ENCODE results near the gene LAMB4. TPM values are rescaled to one million over a fixed set of nuclear protein-coding genes. Genes with fewer than 3 reads are reported as not detected.

LAMB4 gene
- total RNA-seq, 1 donor from 2014 or later, result not detected

GRCh38 chr7:108072739-108073138 lies 57.4 kb downstream of the LAMB4 start:
- Histone ChIP-seq H3K27me3 (no peaks in the 10 kb centered on the region), H3K4me3 (no peak overlapping the region), H3K4me1 (no peaks in the 10 kb centered on the region), H3K36me3 (no peaks in the 10 kb centered on the region), H3K9me3 (no peaks in the 10 kb centered on the region), H3K27ac (no peak overlapping the region)
- no peak for TF ChIP-seq CTCF (IDR thresholded peaks at IDR 0.05)
- DNase-seq (ENCODE audit: low spot score in 2 of 2), result no peak
- intact Hi-C loops (cut with DNase I), result no loop called here

GRCh38 chr7:108072116-108072515 lies 58.0 kb downstream of the LAMB4 start:
- no peaks in the 10 kb centered on the region for H3K9me3 ChIP-seq
- H3K27ac ChIP-seq, result no peak overlapping the region
- no peaks in the 10 kb centered on the region for H3K36me3 ChIP-seq
- no peaks in the 10 kb centered on the region for H3K4me1 ChIP-seq
- H3K27me3 ChIP-seq, result no peaks in the 10 kb centered on the region
- DNase-seq (ENCODE audit: low spot score in 2 of 2), result no peak
- H3K4me3 ChIP-seq, result no peak overlapping the region
- intact Hi-C loops (cut with DNase I), result no loop called here
- TF ChIP-seq CTCF (IDR thresholded peaks at IDR 0.05), result no peak

GRCh38 chr7:108071551-108071950 lies 58.6 kb downstream of the LAMB4 start:
- DNase-seq (ENCODE audit: low spot score in 2 of 2), result no peak
- no peaks in the 10 kb centered on the region for H3K9me3 ChIP-seq
- no peak for TF ChIP-seq CTCF (IDR thresholded peaks at IDR 0.05)
- no peak overlapping the region for H3K4me3 ChIP-seq
- intact Hi-C loops (cut with DNase I), result no loop called here
- no peaks in the 10 kb centered on the region for H3K27me3 ChIP-seq
- H3K27ac ChIP-seq, result no peak overlapping the region
- H3K36me3 ChIP-seq, result no peaks in the 10 kb centered on the region
- no peaks in the 10 kb centered on the region for H3K4me1 ChIP-seq

- no peak for TF ChIP-seq CTCF (IDR thresholded peaks at IDR 0.05)
- intact Hi-C loops (cut with DNase I), result no loop called here
- no peak overlapping the region for H3K27ac ChIP-seq
- no peaks in the 10 kb centered on the region for H3K4me1 ChIP-seq
- no peaks in the 10 kb centered on the region for H3K36me3 ChIP-seq
- no peak for DNase-seq (ENCODE audit: low spot score in 2 of 2)
- H3K9me3 ChIP-seq, result no peaks in the 10 kb centered on the region
- H3K27me3 ChIP-seq, result no peaks in the 10 kb centered on the region
- H3K4me3 ChIP-seq, result no peak overlapping the region
These were observed 60.5 kb downstream of the LAMB4 start for GRCh38 chr7:108069646-108070045.

- Histone ChIP-seq H3K27me3 (no peaks in the 10 kb centered on the region), H3K4me3 (no peak overlapping the region), H3K4me1 (no peaks in the 10 kb centered on the region), H3K36me3 (no peaks in the 10 kb centered on the region), H3K9me3 (no peaks in the 10 kb centered on the region), H3K27ac (no peak overlapping the region)
- intact Hi-C loops (cut with DNase I), result no loop called here
- no peak for DNase-seq (ENCODE audit: low spot score in 2 of 2)
- TF ChIP-seq CTCF (IDR thresholded peaks at IDR 0.05), result no peak
These were observed 62.3 kb downstream of the LAMB4 start for GRCh38 chr7:108067844-108068243.

GRCh38 chr7:108066486-108066885 lies 63.7 kb downstream of the LAMB4 start:
- Histone ChIP-seq H3K27me3 (no peaks in the 10 kb centered on the region), H3K4me1 (no peaks in the 10 kb centered on the region), H3K27ac (no peak overlapping the region), H3K4me3 (no peak overlapping the region), H3K36me3 (no peaks in the 10 kb centered on the region), H3K9me3 (no peaks in the 10 kb centered on the region)
- no peak for DNase-seq (ENCODE audit: low spot score in 2 of 2)
- intact Hi-C loops (cut with DNase I), result no loop called here
- no peak for TF ChIP-seq CTCF (IDR thresholded peaks at IDR 0.05)
